ENCODE results near the gene ATPAF1.

- TF ChIP-seq, protein P1, sequence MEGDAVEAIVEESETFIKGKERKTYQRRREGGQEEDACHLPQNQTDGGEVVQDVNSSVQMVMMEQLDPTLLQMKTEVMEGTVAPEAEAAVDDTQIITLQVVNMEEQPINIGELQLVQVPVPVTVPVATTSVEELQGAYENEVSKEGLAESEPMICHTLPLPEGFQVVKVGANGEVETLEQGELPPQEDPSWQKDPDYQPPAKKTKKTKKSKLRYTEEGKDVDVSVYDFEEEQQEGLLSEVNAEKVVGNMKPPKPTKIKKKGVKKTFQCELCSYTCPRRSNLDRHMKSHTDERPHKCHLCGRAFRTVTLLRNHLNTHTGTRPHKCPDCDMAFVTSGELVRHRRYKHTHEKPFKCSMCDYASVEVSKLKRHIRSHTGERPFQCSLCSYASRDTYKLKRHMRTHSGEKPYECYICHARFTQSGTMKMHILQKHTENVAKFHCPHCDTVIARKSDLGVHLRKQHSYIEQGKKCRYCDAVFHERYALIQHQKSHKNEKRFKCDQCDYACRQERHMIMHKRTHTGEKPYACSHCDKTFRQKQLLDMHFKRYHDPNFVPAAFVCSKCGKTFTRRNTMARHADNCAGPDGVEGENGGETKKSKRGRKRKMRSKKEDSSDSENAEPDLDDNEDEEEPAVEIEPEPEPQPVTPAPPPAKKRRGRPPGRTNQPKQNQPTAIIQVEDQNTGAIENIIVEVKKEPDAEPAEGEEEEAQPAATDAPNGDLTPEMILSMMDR (IDR thresholded peaks at IDR 0.05 in 2 of 3, conservative IDR thresholded peaks at IDR 0.05 in 1 of 3; ENCODE audit: insufficient read depth in 2 of 3, low read depth in 1 of 3, low read length in 3 of 3), result peak in 2 of 3 experiments; percentile 22 to 35; a peak in 4 of 6 replicates
- peak; percentile 33; the same call in 1 of the 2 replicates for TF ChIP-seq ZKSCAN1 (IDR thresholded peaks at IDR 0.05; ENCODE audit: low read depth, low read length)
- peak; percentile 97 for TF ChIP-seq SP1 (CRISPR knock-in tag; IDR thresholded peaks at IDR 0.05)
- no peak for TF ChIP-seq ZNF592 (IDR thresholded peaks at IDR 0.05)
- TF ChIP-seq E2F4 (CRISPR knock-in tag; IDR thresholded peaks at IDR 0.05; ENCODE audit: low read depth), result no peak; the same call in 1 of the 2 replicates
- TF ChIP-seq HMGXB4 (CRISPR knock-in tag; IDR thresholded peaks at IDR 0.05), result no peak
These were observed 64.2 kb downstream of the ATPAF1 start, which contains the start of gene MKNK1 for GRCh38 chr1:46603858-46604549.

Measured in K562 (cell line).